ENCODE data around the gene ARHGEF12. TPM values are rescaled to one million over a fixed set of nuclear protein-coding genes. Genes with fewer than 3 reads are reported as not detected.

Gene ARHGEF12
- polyA plus RNA-seq, 5 donors = 63.5 to 96.3 (median 92.7) TPM

GRCh38 chr11:120317689-120318480 is 18.3 kb upstream of the ARHGEF12 start:
- DNase-seq = no peak

- DNase-seq = no peak
These were observed 17.3 kb upstream of the ARHGEF12 start for GRCh38 chr11:120318906-120319305.

- peak; percentile 57 to 68 for DNase-seq
These were observed 11.0 kb upstream of the ARHGEF12 start, which contains the start of gene TLCD5 for GRCh38 chr11:120324932-120325810. TSS of gene TLCD5 (plus strand) at chr11:120325299. CDS start at chr11:120327442, 2,143 bp downstream.

- no peak for DNase-seq
These were observed 10.0 kb upstream of the ARHGEF12 start for GRCh38 chr11:120326228-120326627.

GRCh38 chr11:120326845-120327281 is 9.3 kb upstream of the ARHGEF12 start:
- no peak for DNase-seq

- DNase-seq = no peak
These were observed 8.9 kb upstream of the ARHGEF12 start for GRCh38 chr11:120327311-120327710.

- no peak for DNase-seq
These were observed 6.7 kb upstream of the ARHGEF12 start for GRCh38 chr11:120329556-120329955.

- no peak for DNase-seq
These were observed 6.2 kb upstream of the ARHGEF12 start for GRCh38 chr11:120330045-120330444.

GRCh38 chr11:120331301-120331996 is 4.8 kb upstream of the ARHGEF12 start:
- peak; percentile 53 to 57 for DNase-seq

- no peak for DNase-seq
These were observed 3.1 kb upstream of the ARHGEF12 start for GRCh38 chr11:120332822-120333716.

- DNase-seq = no peak
These were observed 2.4 kb upstream of the ARHGEF12 start for GRCh38 chr11:120333801-120334200.

- DNase-seq = no peak
These were observed 1.9 kb upstream of the ARHGEF12 start for GRCh38 chr11:120334332-120334731.

GRCh38 chr11:120334894-120335462 is 1.2 kb upstream of the ARHGEF12 start:
- DNase-seq = peak; percentile 79 to 90

- no peak for DNase-seq
These were observed 681 bp upstream of the ARHGEF12 start for GRCh38 chr11:120335556-120335907.

- DNase-seq = no peak
These were observed 585 bp downstream of the ARHGEF12 start for GRCh38 chr11:120336641-120337354.

GRCh38 chr11:120337355-120338106 is 1.3 kb downstream of the ARHGEF12 start:
- DNase-seq = no peak

GRCh38 chr11:120338107-120338933 is 2.1 kb downstream of the ARHGEF12 start:
- no peak for DNase-seq

- DNase-seq = peak; percentile 39 to 55
These were observed 3.2 kb downstream of the ARHGEF12 start for GRCh38 chr11:120339394-120339890.

Measured in right lung (tissue), 5 donors.